OCI-LY7 (cell line): Measurements from ENCODE around the gene ASB15.

Source experiments
- CTCF ChIP-seq: fragments of 200-600 bp; sonication (generic); conservative IDR thresholded peaks from 2 replicates; pipeline ENCODE4 v1.5.1; 2014; ENCODE audit warnings: mild to moderate bottlenecking, antibody characterized with exemption, low read length, moderate library complexity, mixed read lengths
- EZH2phosphoT487 ChIP-seq: fragments of 200-600 bp; sonication (generic); IDR thresholded peaks from 2 replicates; pipeline ENCODE4 v1.6.1; 2018; ENCODE audit warnings: low read depth, borderline replicate concordance, mild to moderate bottlenecking, mixed run types, antibody characterized with exemption, low read length, moderate library complexity, mixed read lengths

DNA sequence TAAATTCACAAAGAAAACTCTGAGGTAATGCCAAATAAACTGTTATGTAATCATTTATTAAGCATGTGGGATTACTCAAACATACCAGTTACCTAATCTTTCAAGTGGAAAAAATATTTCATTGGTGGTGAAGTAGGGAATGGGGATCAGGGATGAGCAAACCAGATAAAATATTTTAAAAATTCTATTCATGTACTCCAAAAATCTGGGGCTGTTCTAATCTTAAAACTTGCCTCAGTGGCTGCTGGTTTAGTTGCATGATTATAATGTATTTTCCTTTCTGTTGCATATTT lies 73.5 kb downstream of the ASB15 start:
- TF ChIP-seq CTCF: no peak
- TF ChIP-seq EZH2phosphoT487: no peak
